Measurements from ENCODE around the gene SPTB.
A peak's percentile ranks its signal among the peaks of the same experiment; 100 is the strongest.

Gene SPTB

DNA sequence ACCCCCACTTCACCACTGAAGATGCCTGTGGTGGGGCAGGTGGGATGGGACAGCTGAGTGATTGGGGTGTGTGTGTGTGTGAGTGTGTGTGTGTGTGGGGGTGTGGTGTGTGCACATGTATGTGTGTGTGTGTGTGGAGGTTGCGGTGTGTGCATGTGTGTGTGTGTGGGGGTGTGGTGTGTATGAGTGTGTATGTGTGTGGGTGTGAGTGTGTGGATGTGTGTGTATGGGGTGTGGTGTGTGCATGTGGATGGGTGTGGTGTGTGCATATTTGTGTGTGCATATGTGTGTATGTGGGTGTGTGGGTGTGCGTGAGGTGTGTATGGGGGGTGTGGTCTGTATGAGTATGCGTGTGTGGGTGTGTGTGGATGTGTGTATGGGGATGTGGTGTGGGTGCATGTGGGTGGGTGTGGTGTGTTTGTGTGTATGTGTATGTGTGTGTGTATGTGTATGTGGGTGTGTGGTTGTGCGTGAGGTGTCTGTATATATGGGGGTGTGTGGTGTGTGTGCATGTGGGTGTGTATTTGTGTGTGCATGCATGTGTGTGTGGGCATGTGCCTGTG lies 113.9 kb downstream of the SPTB start:
- no peak for DNase-seq (ENCODE audit: low spot score)

- peak; percentile 86 for DNase-seq (ENCODE audit: low spot score)
Observed at GRCh38 chr14:64764641-64765520, 114.8 kb downstream of the SPTB start.

DNA sequence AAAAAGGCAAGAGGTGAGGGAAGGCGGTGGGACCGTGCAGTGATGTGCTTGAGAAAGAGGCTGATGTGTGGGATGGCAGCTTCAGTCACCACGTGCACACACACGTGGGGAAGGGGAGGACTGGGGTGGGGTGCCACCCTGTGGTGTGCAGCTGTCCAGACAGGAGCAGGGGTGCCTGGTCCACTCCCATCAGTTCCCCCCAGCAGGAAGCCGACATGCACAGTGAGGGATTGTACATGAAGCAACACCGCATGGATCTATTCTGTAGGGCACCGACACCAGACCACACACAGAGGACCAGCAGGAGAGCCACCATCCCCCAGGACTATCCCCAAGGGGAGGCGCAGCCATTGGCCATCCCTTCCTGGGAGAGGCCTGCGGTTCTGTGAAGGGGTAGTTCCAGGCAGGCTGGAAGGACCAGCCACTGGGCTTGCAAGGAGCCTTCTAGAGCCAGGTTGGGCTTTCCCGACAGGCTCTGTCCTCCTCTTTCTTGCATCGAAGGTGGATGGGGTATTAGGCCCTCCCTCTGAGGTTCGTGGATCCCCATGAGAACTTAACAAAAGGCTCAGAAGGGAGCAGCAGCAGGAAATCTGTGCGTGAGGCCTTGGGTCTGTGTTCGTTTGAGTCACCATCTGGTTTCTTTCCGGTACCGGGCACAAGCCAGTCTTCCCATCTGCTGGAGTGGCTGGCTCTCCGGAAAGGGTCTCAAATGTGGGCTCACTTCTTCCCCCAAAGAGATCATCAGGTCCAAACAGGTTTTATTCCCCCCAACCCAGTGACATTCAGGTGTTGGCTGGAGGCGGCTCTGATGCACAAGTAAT lies 115.7 kb downstream of the SPTB start:
- no peak for DNase-seq (ENCODE audit: low spot score)

- DNase-seq (ENCODE audit: low spot score), result no peak
Observed at GRCh38 chr14:64763085-64763782, 116.5 kb downstream of the SPTB start.

- DNase-seq (ENCODE audit: low spot score), result peak; percentile 59
Observed at GRCh38 chr14:64762044-64763034, 117.4 kb downstream of the SPTB start.

- DNase-seq (ENCODE audit: low spot score), result no peak
Observed at GRCh38 chr14:64761441-64762043, 118.2 kb downstream of the SPTB start.

GRCh38 chr14:64760916-64761315 lies 118.8 kb downstream of the SPTB start:
- DNase-seq (ENCODE audit: low spot score), result no peak

DNA sequence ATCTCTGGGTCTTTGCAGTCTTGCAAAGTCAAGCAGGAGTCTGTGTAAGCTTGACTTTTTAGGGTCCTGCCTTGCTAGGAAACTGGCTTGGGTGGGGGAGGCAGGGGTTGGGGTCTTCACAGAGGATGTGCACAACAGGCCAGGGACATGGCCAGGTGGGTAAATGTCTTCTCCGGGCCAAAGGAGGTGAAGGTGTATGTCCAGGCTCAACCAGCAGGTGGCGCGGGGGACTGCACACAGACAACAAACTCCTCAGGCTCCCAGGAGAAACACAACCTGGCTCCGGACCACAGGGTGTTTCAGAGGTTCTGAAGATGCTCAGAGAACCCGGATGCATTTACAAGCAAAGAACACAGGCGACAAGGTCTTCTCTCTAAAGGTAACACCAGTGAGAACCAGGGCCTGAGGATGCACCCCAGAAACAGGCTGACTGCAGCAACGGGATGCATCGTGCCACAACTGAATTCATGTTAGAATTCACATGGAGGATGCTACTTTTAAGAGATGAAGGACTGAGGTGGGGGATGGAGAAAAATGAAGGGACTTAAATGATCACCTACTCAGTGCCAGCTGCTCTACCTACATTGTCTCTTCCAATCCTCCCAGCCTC lies 119.5 kb downstream of the SPTB start:
- DNase-seq (ENCODE audit: low spot score), result no peak

GRCh38 chr14:64759555-64759938 lies 120.2 kb downstream of the SPTB start:
- DNase-seq (ENCODE audit: low spot score), result no peak

GRCh38 chr14:64758691-64759554 lies 120.8 kb downstream of the SPTB start:
- no peak for DNase-seq (ENCODE audit: low spot score)

DNA sequence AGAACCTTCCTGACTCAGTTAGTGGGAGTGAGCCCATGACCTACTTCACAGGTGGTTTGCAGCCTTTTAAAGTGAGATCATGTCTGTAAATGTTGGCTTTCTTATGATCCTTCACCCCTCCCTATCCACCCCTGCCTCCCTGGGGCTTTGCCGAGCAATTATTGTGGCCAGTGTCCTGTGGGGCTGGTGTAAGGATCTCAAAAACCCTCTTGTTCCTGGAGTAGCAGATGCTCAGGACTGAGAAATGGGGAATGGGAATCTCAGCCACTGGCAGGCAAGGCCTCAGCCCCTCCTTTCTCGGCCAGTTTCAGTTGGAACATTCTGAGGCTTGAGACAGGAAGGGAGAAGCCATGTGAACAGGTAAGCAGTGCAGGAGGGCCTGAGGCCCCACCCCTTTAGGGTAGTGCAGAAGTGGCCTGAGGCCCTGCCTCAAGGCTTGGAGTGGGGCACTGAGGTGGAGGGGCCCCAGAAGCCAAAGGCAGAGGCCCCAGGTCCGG lies 121.6 kb downstream of the SPTB start:
- no peak for DNase-seq (ENCODE audit: low spot score)

- DNase-seq (ENCODE audit: low spot score), result no peak
Observed at GRCh38 chr14:64757601-64758000, 122.1 kb downstream of the SPTB start.

GRCh38 chr14:64756712-64757111 lies 123.0 kb downstream of the SPTB start:
- DNase-seq (ENCODE audit: low spot score), result no peak

GRCh38 chr14:64755781-64756221 lies 123.9 kb downstream of the SPTB start:
- DNase-seq (ENCODE audit: low spot score), result no peak

DNA sequence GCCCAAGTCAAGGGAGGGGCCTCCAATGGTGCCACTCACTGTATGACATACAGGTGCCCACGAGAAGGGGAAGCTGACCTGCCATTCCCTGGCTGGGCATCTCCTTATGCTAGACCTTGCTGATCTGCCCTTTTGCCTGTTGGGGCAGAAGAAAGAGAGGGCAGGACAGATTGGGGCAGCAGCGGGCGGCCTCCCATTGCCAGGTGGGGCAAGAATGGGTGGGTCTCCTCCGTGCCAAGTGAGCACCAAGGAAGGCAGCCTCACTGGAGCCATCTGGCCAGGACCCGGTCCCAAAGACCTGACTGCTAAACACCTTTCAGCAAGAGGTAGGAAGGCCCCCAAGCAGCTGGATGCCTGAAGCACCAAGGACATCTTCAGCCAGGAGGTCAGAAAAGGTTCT lies 125.0 kb downstream of the SPTB start:
- DNase-seq (ENCODE audit: low spot score), result no peak

- DNase-seq (ENCODE audit: low spot score), result no peak
Observed at GRCh38 chr14:64753999-64754398, 125.7 kb downstream of the SPTB start.

DNA sequence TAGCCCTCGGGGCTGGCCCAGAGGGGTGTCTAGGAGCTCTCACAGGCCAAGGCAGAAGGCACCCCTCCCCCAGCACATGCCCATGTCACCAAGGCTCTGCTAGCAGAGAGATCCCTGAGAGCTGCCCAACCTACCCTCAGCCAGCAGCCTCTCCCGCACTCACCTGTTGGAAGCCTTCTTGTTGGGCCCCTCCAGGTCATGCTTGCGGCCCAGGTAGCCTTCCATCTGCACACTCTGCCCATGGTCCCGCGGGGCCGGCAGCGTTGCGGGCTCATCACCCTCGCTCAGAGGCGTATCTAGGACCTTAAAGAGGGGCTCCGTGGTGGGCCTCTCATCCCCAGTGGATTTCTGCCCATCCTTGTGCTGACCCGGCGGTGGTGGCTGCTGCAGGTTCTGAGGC lies 126.3 kb downstream of the SPTB start:
- DNase-seq (ENCODE audit: low spot score), result no peak

GRCh38 chr14:64752909-64753308 lies 126.8 kb downstream of the SPTB start:
- no peak for DNase-seq (ENCODE audit: low spot score)
